HG03565 (cell line): ENCODE results near the gene SEPTIN8.

Experiments used
- ATAC-seq: cut with Tn5 transposase; IDR thresholded peaks from one replicate; pipeline ENCODE4 v1.9.1; 2021; ENCODE audit warnings: mild to moderate bottlenecking, moderate library complexity; ENCODE audit not compliant: unreplicated experiment

Gene SEPTIN8

GRCh38 chr5:132765311-132766019 lies 11.6 kb downstream of the SEPTIN8 start:
- ATAC-seq, result no peak

DNA sequence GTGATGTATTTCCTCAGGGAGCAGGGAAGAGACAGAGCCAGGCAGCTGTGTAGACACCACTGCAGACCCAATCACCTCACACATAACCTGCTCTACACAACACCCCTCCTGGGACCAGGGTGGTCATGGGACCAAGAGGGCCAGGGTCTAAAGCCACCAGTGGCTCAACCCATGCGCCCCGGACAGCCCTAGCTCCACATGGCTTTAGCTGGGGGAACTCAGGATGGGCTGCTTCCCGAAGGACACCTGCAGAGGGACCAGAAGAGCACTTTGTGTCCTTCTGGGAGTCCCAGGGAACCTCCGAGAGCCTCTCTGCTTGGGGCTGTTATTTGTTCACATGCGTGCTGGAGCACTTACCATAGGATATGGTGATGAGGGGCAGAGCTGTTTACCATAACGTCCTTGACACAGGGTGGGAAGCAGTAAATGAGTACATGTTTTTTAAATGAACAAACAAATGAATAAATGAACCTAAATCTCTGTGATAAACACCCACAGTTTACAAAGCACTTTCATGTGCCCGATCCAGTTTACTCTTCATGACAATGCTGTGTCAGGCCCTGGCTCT lies 12.3 kb downstream of the SEPTIN8 start:
- no peak for ATAC-seq

GRCh38 chr5:132764051-132764450 lies 13.0 kb downstream of the SEPTIN8 start:
- ATAC-seq, result no peak

- ATAC-seq, result no peak
Measured at GRCh38 chr5:132763181-132764036, 13.6 kb downstream of the SEPTIN8 start.

- ATAC-seq, result no peak
Measured at GRCh38 chr5:132762246-132763000, 14.6 kb downstream of the SEPTIN8 start.

DNA sequence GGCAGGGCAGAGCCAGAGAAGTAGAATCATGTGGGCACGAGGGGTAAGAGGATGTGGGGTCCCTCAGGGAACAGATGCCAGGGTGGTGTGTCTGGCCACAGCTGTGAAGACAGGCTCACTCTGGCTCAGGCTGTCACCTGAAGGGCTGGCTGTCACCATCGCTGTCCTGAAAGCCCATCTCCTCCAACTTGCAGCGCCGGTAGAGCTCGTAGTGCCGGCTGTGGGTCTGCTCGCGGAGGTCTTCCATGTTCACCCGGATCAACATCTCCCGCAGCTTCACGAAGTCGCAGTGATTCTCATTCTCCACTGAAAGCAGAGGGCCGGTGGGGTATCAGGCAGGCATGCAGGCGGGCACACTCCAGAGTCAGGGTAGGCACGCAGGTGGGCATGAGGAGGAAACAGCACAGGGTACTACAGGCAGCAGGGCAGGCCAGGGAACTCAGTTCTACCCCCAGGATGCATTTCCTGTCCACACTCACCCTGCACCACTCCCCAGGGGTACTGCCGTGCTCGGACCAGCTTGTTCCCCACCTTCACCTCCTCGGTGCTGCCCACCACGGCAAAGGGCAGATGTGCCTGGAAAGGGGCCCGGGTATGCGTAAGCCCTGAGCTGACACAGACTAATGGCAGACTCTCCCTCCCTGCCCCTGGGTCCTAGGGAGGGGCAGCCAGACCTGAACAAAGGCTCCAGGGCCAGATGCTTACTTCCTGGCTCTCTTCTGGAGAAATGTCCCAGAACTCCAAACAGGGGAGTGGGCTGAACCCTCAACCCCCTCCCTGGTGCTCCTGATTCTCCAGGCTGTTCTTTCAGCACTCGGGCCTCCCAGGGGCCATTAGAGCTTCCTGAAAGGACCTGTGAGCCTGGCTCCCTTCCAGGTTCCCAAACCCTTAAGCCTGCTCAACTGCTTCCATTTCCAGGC lies 15.5 kb downstream of the SEPTIN8 start:
- ATAC-seq, result no peak

DNA sequence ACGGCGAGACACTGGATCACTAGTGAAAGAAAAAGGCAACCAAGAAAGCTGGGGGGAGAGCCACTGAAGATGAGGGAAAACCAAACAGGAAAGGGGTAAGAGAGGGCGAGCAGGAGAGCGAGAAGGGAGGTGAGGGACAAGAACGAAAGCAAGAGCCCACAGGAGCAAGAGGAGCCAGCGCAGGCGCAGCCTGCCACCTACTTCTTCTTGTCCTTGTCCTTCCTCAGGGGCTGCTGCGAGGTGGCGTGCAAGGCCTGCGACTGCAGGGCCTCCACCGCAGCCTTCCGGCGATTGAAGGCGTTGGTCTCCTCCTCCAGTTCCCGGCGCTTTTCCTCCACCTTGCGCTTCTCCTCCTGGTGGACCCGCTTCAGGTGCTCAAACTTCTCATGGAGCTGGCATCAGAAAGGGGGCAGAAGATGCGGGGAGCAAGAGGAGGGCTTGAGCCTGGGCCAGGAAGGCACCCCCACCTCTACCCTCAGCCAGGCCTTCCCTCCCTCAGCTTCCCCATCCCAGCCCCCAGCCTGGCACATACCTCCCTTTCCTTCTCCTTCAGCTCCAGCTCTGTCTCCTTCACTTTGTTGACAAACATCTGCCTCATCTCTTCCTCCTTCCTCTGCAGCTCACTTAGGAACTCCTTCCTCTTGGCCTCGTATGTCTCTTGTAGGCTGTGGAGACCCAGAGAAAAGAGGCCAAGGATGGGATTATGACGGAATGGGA lies 16.3 kb downstream of the SEPTIN8 start:
- ATAC-seq, result no peak

DNA sequence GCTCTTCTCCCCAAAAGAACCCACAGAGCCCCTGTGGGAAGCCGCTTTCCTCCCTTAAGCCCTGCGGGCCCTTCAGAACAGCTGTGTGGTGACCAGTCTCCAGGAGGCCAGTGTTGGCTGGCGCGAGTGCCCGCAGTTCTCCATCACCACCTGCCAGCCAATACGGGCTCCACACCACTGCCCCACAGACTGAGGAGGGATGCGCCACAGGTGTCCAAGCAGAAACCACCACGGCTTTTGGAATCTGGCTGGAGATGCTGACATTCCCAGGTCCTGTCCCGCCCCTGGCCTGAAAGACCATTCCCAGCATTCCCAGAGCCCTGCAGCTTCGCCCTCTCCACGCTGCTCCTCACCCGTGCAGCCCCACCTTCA lies 17.0 kb downstream of the SEPTIN8 start:
- ATAC-seq, result no peak

GRCh38 chr5:132759114-132760048 lies 17.7 kb downstream of the SEPTIN8 start:
- ATAC-seq, result no peak

GRCh38 chr5:132758451-132758850 lies 18.6 kb downstream of the SEPTIN8 start:
- no peak for ATAC-seq

DNA sequence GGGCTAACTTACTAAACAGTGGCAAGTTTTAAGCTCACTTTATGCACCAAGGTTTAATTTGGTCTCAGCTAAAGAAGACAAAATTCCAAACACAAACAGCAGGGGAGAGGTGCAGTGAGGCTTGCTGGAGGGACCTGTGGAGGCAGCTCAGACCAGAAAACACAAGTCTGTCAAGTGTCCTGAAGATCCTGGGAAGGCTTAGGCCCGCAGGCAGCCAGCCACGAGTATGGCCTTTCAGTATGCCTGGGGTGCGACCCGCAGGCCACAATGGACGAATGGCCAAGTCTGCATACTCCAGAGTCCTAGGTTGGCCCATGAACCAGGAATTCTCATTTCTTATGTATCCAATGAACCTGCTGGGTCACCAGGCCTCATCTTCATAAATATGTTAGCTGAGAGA lies 20.5 kb downstream of the SEPTIN8 start:
- no peak for ATAC-seq

GRCh38 chr5:132754947-132755346 lies 22.1 kb downstream of the SEPTIN8 start:
- ATAC-seq, result no peak

- ATAC-seq, result no peak
Measured at GRCh38 chr5:132754111-132754510, 22.9 kb downstream of the SEPTIN8 start.

- no peak for ATAC-seq
Measured at GRCh38 chr5:132753135-132753987, 23.7 kb downstream of the SEPTIN8 start.

- ATAC-seq, result no peak
Measured at GRCh38 chr5:132752581-132753125, 24.4 kb downstream of the SEPTIN8 start.

DNA sequence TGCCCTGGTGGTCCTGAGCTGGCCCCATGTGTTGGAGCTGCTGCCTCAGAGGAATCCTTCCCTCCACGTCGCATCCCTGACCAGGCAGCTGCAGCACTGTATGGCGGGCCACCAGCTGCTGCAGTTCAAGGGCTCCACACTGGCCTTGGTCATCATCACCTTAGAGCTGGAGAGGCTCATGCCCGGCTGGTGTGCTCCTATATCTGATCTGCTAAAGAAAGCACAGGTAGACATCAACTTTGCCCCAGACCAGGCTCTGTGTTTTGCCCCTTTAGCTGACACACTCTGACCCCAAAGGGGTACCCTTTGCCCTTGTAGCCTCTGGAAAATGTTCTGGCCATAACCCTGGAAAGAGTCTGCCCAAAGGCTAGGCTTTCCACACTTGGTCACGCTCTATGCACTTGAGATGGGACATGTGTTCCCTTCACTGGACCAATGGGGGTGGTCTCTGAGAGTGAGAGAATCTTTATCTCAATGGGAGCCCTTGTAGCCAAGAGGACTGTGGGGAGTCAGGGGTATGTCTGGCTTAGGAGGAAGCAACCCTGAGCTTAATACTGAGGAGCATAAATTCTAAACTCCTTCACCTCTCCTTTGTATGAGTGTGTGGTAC lies 25.0 kb downstream of the SEPTIN8 start:
- ATAC-seq, result no peak

DNA sequence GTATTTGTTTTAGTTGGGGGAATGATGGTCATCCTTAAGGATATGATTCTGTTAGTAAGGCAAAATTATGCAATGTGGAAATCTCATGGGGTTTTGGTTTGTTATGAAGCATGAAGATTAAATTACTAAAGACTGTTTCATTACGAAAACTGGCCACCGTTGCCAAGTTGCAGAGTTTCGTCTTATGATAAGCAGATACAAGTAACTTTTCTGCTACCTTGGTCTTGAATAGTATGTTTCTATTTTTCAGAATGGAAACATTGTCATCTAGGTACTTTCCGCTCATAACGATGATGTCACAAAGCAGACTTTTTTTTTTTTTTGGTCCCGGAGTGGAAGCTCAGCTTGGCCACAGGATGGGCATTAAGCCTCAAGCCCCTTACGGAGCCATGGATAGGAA lies 25.6 kb downstream of the SEPTIN8 start:
- ATAC-seq, result peak; percentile 46
